Left forelimb (tissue), 1 donor: ENCODE data around the gene IL1R2.

Experiments used
- DNase-seq: peaks from one replicate; pipeline ENCODE4 v3.0.0-alpha.2; 2018; ENCODE audit warnings: low spot score

The IL1R2 gene

GRCh38 chr2:102043560-102043959, 51.8 kb downstream of the IL1R2 start:
- DNase-seq = no peak

DNA sequence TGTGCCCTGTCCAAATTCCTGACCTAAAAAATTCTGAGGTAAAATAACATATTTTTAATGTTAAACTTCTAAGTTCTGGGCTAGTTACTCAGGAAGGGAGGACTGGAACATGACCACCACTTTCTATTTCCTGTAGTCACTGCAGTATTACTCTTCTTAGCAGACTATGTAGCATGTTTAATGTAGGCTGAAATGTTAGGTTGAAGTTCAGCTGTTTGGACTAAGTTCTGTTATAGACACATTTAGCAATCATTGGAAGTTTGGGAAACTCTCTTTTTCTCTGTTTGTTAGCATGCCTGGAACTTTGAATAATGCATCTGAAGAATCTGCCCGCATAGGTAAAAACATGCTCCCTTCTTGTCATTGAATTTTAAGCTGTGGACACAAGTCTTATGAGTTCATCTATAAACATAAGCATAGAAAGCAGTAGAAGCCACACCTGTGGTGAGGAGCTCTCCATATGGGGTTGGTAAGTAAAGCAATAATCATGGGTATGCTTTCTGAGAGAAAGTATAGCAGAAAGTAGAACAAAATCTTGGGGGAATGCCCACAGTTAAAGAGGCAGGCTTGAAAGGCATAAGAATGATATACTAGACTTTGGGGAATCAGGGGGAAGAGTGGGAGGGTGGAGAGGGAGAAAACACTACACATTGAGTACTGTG, 52.6 kb downstream of the IL1R2 start:
- no peak for DNase-seq

DNA sequence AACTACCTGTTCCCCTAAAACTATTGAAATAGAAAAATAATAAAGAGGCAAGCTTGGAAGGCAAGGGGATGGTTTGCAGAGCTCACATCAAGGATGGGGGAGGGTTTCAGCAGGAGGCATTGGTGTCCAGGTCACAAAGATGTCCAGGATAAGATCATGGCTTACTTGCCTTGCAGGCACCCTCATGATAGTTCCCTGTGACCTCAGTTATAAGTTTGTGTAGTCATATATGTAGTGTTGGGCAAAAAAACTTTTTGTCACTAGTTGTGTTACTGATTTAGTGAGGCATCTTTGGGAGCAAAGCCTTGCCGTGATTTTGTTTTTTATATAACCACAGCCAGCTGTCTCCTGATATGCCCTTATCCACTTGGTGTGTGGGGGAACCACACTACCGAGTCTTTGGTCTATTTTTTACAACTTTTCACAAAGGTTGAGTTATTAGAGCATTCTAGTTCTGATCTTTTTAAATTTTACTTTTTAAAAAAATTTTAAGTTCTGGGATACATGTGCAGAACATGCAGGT, 53.3 kb downstream of the IL1R2 start:
- DNase-seq = no peak

DNA sequence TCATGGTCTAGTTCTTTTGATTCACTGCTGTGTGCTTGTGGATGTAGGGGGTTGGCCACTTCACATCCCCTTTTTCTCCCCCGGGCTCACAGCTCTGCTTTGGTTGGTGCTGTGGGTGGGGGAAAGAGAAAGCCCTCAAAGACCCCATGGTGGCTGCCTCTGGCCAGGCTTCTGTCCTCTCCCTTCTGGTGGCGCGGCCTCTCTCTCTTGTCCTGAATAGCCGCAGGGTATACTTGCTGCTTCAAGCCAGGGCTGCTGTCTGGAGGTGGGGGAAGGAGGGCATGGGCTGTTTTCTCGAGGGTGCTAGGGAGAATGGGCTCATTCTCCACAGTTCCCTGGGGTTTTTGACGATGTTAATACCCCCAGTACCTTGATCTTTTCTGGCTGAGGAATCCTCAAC, 53.9 kb downstream of the IL1R2 start:
- no peak for DNase-seq

- DNase-seq = no peak
Observed at GRCh38 chr2:102046135-102046986, 54.6 kb downstream of the IL1R2 start.

DNA sequence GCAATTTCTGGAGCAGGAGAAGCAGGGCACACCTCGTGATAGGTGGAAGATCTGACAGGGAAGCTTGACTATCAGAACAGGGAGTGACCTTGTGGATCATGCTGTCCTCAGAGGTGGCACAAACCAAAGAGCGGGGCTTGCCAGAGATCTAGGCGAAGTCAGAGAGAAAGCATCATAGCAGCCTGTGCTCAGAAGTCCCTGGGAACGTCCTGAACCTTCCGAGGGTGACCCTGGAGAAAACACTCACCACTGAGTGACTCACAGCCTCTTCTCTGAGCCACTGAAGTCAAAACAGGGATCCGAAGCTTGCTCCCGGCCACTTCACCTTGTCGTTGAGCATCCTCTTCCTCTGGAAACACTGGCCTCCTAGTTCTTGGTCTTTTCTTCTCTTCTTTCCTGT, 56.7 kb downstream of the IL1R2 start:
- no peak for DNase-seq

- DNase-seq = no peak
Observed at GRCh38 chr2:102049756-102050443, 58.1 kb downstream of the IL1R2 start.

DNA sequence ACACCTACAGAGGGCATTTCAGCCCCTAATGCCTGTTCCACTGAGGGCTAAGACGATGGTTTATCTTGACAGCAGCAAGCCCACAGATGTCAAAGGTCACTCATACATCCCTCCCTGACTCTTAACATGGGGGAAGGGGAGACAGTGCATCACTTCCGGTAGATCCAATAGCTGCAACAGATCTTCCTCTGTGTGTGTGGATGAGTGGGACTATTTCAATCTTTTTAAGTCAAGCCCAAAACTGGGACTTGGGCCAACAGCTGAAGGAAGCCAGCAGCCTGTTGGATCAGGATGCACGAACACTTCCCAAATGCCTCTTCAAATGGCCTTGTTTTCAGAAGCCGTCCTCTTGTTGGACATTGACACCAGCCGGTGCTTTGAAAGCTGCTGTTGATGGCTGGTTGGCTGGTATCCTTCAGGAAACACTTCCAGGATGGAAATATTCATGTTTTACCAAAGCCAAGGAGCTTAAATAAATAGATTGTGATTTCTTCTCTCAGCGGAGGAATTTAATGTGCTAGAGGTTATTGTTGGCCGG, 59.2 kb downstream of the IL1R2 start:
- DNase-seq = peak; percentile 88

DNA sequence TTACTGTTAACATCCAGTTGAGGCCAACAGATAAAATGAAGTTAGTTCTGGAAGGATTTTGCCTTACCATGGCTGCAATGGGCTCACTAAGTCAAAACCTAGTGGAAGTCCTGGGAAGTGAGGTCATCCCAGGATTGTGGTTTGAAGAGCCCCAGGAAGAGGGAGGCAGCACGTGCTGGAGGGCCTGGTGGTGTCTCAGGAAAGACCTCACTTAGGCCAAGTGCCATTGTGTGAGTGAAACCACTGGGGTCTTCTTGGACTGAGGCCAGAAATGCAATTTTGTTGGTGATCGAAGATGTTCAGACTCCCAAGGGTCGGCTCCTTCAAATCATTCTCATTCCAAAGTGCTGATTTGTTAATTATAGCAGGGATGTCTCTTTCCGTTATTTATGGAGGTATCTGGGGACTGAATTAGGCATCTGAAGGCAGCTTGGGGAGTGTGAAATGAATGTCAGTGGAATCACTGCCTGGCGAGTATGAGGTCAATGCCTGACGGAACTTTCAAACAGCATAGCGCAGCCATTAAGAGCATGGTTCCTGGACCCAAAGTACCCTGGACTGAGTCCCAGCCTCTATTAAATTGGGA, 60.0 kb downstream of the IL1R2 start:
- no peak for DNase-seq

- DNase-seq = no peak
Observed at GRCh38 chr2:102052365-102052764, 60.6 kb downstream of the IL1R2 start.

- no peak for DNase-seq
Observed at GRCh38 chr2:102053096-102053495, 61.3 kb downstream of the IL1R2 start.

DNA sequence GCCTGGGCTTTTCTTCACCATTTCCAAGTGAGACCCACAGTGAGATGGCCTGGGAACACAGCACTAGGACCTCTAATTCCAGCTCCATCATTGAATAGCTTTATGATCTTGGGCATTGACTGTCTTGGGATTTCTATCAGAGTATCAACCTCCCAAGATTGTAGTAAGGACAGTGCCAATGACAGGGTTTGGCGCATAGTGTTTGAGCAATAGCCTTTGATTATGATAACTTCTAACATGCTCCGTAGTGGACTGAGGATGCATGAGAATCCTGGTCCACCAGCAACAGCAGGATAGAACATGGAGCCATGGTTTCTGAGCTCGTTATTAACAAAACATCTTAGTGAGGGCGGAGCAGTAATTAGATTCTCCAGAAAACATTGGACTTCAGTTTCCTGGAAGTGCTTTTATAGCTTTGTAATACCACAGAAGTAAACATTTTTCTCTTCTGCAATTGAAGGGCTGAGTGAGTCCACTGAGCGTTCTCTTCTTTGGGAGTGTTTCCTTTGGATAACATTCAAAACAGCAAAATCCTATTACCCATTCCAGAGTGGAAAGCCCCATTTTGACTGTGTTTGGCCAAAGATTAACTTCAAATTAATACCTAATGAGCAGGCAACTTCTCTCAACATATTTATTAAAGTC, 63.7 kb downstream of the IL1R2 start:
- no peak for DNase-seq

GRCh38 chr2:102056079-102056581, 64.4 kb downstream of the IL1R2 start:
- DNase-seq = no peak

GRCh38 chr2:102057502-102058292, 65.9 kb downstream of the IL1R2 start:
- DNase-seq = peak; percentile 64

GRCh38 chr2:102058293-102058833, 66.6 kb downstream of the IL1R2 start:
- no peak for DNase-seq

DNA sequence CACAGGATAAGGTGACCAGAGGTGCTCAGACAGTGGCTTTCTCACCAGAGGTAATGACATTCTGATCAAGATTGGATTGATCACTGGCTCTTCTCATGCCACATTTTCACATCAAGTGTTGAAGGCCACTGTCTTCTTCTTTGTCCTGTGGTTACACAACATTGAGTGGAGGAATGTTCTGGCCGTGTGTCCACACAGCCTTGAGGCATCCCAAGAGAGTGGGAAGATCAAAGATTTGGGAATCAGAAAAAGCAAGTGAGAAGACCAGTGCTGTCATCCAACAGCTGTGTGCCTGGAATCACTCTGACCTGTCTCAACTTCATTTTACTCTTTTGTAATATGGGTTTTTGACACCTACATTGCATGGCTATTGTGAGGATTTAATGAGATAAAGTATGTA, 67.4 kb downstream of the IL1R2 start:
- DNase-seq = peak; percentile 3

GRCh38 chr2:102060047-102060446, 68.3 kb downstream of the IL1R2 start:
- peak; percentile 30 for DNase-seq

DNA sequence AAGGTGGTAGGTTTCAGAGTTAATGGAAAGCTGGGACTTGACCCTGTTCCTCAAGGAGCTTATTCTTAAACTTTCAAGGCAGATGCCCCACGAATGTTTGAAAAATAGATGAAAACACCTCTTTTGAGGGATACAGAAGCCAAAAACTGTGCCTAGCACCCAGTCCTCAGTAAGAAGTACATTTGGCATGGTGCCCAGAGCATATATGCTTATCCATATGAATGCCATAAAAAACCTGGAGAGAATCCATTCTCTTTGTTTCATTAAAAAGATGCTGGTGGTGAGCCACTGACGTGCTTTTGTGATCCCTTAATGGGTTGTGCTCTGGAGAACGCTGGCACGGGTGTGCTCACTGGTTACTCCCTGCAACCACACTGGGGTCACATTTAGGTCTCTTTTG, 69.0 kb downstream of the IL1R2 start:
- DNase-seq = no peak

DNA sequence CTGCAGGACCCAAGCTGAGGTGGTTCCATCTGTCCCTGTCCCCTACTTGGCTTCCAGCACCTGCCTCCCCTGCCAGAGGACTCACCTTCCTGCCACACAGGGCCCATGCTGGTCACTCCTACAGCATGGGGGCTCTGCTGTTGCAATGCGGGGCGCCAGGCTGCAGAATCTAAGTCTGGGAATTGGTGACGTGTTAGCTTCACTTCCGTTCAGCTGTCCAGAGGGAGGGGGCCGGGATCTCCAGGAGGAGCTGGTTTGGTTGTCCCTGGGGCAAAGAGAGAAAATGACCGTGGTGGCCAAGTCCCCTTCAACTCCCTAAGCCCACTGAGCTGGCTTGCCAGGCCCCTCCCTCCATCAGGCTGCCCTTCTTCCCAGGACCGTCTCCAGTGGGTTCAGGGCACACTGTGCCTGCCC, 69.5 kb downstream of the IL1R2 start:
- DNase-seq = no peak
